ENCODE data around the gene SCNN1B. TPM values are rescaled to one million over a fixed set of nuclear protein-coding genes. Genes with fewer than 3 reads are reported as not detected.
"Not testable (repeated sequence)": the region's sequence is repeated elsewhere in the genome, so short reads cannot be mapped to it uniquely, and the experiment has no call there.

Gene SCNN1B
- total RNA-seq, 2 donors from 2014 or later = 0.18 to 0.91 TPM

DNA sequence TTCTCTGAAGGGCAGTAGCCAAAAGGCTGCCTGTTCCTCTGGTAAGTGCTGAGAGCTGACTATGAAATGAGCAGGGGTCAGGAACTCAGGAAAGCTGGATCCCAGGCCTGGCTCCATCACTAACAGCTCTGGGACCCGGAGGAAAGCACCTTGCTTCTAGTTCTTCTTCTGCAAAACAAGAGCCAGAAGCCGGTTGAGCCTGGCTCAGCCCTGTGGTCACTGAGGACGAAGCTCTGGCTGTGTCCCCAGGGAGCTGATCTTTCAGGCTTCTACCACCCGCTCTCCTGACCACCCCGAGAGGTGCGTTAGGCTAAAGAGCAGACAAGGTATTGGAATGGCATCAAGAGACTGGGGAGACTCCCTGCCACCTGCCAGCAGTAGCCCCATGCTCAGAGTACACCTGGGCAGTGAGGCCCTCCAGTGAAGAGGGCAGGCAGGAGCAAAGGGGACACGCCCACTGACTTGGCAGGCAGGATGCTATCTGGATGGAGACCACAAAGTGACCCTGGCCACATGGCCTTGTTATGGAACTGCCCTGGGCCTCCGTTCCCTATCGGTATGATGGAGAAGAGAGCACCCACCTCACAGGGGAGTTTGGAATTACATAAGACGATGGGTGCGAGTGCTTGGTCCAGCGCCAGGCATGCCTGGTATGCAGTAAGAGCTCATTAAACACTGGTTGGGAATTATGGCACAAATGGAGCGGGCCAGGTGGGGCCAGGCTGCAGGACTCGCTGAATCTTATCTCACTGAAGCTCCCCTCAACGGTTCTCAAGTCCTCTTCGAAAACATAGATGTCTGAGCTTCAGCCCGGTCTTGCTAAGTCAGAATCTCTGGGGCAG lies 89.5 kb downstream of the SCNN1B start:
- intact Hi-C loops (cut with DNase I) = no loop called here
- ATAC-seq = no peak

GRCh38 chr16:23392223-23392600 lies 90.1 kb downstream of the SCNN1B start:
- intact Hi-C loops (cut with DNase I) = no loop called here
- DNase-seq (no peak), ATAC-seq (no peak)

More for the DNA sequence above, 89.5 kb downstream of the SCNN1B start:
- DNase-seq = no peak

- no peak for DNase-seq
- ATAC-seq = no peak
- intact Hi-C loops (cut with DNase I) = no loop called here
Measured at GRCh38 chr16:23394141-23394831, 92.2 kb downstream of the SCNN1B start.

DNA sequence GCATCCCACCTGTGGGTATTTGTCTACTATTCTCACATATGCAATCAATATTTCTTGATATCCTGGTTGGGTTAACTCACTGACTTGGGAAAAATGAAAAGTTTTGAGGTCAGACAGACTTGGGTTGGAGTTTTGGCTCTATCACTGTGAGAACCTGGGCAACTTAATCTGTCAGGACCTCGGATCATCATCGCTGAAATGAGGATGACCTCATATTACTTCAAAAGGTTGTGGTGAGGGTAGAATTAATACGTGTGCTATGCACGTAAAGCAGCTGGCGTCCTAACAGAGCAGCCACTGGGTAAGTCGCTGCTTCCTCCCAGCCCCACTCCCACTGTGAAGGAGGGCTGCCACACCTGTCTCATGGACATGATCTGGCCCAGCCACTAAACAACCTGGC lies 93.6 kb downstream of the SCNN1B start:
- DNase-seq (no peak), ATAC-seq (no peak)
- intact Hi-C loops (cut with DNase I) = no loop called here

DNA sequence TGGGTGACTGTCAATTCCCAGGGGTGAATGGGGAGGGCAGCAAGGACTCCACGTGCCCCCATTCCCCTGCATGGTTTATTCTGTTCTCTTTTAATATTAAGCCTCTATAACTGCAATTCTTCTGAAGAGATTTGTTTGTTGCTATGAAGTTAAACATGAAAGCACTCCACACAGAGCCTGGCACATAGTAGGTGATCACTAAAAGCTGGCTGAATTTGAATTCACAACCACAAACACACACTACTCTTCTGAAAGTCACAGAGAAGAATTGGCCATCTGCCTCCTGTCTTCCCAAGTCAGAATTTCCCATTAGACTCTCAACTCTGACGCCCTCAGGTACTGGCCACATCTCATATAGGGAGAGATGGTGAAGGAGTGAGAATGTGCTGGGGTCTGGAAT lies 95.4 kb downstream of the SCNN1B start:
- ATAC-seq (no peak), DNase-seq (no peak)
- intact Hi-C loops (cut with DNase I) = no loop called here

GRCh38 chr16:23398987-23399805 lies 97.1 kb downstream of the SCNN1B start:
- ATAC-seq (peak; percentile 65 to 79), DNase-seq (peak; percentile 32)
- intact Hi-C loops (cut with DNase I) = no loop called here

DNA sequence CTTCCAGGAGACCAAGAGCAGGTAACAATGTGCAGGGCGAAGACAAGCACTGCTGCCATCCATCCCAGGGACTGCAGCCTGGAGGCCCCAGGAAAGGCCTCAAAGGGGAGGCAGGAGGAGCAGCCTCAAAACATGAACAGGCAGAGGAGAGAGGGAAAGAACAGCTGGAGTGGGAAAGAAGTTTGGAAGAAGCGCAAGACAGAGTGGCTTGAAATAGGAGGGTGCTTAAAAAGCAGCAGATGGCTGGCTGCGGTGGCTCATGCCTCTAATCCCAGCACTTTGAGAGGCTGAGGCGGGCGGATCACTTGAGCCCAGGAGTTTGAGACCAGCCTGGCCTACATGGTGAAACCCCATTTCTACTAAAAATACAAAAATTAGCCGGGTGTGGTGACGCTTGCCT lies 98.3 kb downstream of the SCNN1B start:
- intact Hi-C loops (cut with DNase I); ATAC-seq; DNase-seq: not testable (repeated sequence)

DNA sequence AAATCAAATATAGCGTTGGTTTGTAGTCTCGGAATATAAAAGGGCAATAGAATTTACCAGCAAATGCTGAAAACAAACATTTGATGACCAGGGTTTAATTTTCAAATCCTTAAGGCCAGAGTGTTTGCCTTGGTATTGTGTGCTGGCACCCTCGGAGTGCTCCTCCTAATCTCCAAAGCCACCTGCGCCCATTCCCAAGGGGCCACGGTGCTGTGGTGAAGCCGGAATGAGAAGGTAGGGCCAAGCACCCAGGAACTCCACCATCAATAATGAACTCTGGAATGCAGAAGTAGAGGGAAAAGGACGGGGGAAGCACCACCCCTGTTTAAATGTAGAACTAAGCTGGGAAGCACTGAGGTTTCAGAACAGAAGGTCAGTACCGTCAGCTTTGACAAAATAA lies 99.0 kb downstream of the SCNN1B start:
- no peak for ATAC-seq
- intact Hi-C loops (cut with DNase I) = no loop called here
- no peak for DNase-seq

- intact Hi-C loops (cut with DNase I) = no loop called here
- no peak for DNase-seq
- ATAC-seq = no peak
Measured at GRCh38 chr16:23402100-23402499, 100.0 kb downstream of the SCNN1B start.

- DNase-seq (no peak), ATAC-seq (peak in 1 of 2 donors; percentile 34)
- intact Hi-C loops (cut with DNase I) = no loop called here
Measured at GRCh38 chr16:23403547-23403946, 101.4 kb downstream of the SCNN1B start.

DNA sequence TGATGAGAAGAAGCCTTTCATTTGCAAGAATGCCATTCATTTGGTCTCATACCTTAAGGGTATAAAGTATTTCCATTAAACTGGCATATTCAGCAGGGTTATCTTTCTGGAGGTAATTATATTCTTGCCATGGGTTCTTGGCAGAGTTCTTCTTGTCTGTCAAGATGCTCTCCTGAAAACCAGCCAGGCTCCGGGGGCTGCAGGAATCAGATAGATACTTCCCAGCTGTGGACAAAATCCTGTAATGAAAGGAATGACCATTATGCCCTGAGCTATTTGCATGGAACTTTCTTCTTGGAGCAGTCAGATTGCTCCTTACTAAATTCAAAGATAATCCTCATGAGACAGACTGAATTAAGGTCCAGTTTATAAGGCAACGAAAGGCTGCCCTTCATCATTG lies 103.9 kb downstream of the SCNN1B start:
- ATAC-seq (no peak), DNase-seq (no peak)
- intact Hi-C loops (cut with DNase I) = no loop called here

- intact Hi-C loops (cut with DNase I) = no loop called here
- ATAC-seq (no peak), DNase-seq (no peak)
Measured at GRCh38 chr16:23406546-23407240, 104.6 kb downstream of the SCNN1B start.

- ATAC-seq (no peak), DNase-seq (no peak)
- intact Hi-C loops (cut with DNase I) = no loop called here
Measured at GRCh38 chr16:23407436-23408127, 105.5 kb downstream of the SCNN1B start.

DNA sequence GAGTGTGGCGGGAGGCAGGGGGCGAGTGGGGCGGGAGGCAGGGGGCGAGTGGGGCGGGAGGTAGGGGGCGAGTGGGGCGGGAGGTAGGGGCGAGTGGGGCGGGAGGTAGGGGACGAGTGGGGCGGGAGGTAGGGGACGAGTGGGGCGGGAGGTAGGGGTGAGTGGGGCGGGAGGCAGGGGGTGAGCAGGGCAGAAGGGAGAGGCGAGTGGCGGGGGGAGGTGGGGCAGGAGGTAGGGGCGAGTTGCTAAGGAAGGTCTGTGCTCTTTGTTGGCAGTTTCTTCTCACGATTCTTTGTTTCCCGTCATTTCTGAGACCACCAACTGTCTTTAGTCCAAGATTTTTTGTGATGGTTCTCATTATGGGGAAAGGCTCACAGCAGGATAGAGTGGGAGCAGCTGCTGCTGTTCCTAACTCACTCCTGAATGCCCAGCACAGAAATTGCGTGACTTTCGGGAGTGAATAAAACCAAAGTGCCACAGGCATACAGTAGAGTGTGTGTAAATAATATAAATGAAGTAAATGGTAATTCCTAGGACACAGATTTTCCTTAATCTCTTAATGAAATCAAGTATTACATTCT lies 106.2 kb downstream of the SCNN1B start:
- intact Hi-C loops (cut with DNase I) = no loop called here
- DNase-seq (no peak), ATAC-seq (peak in 1 of 2 donors; percentile 7)

GRCh38 chr16:23408823-23409298 lies 106.8 kb downstream of the SCNN1B start:
- peak; percentile 80 to 96 for ATAC-seq
- DNase-seq = peak; percentile 58
- intact Hi-C loops (cut with DNase I) = no loop called here

GRCh38 chr16:23409522-23409921 lies 107.4 kb downstream of the SCNN1B start:
- ATAC-seq = no peak
- DNase-seq = no peak
- intact Hi-C loops (cut with DNase I) = no loop called here

GRCh38 chr16:23410176-23410575 lies 108.1 kb downstream of the SCNN1B start:
- DNase-seq = no peak
- intact Hi-C loops (cut with DNase I) = no loop called here
- ATAC-seq = no peak

GRCh38 chr16:23414731-23415130 lies 112.6 kb downstream of the SCNN1B start:
- no peak for DNase-seq
- ATAC-seq = no peak
- intact Hi-C loops (cut with DNase I) = no loop called here

Measured in left cardiac atrium (tissue), 4 donors.